HepG2 (cell line): ENCODE data around the gene CHCHD3. TPM values are rescaled to one million over a fixed set of nuclear protein-coding genes. Genes with fewer than 3 reads are reported as not detected.

ENCODE experiments used
- ATAC-seq: fragments of 200-7000 bp; cut with Tn5 transposase; 3 replicates; pipeline ENCODE4 v1.9.1; 2020; ENCODE audit warnings: mild to moderate bottlenecking, moderate library complexity
- BruUV-seq: library from RNA; stranded (reverse); fragments of 400-500 nt; replicated peaks from 2 replicates; lab custom pipeline; 2021; lab: Mats Ljungman, UMichigan
- CTCF ChIA-PET: fragments of 300-600 bp; formaldehyde crosslinking; extraction: SDS; loops from one replicate; lab custom pipeline; 2021; ENCODE audit warnings: low total read pairs, inconsistent platforms, low intra/inter-chr PET ratio; lab: Yijun Ruan, JAX
- POLR2A ChIA-PET: fragments of 350-600 bp; sonication (Branson Sonifier 250); formaldehyde crosslinking; loops from one replicate; lab custom pipeline; 2020; ENCODE audit warnings: antibody characterized with exemption, inconsistent platforms; lab: Yijun Ruan, JAX
- DNase-seq: peaks from one replicate; pipeline ENCODE4 v3.0.0-alpha.2; 2015; ENCODE audit warnings: low spot score
- FAIRE-seq: peaks from 3 replicates; lab custom pipeline; 2011; peaks lifted over from hg19 to GRCh38; lab: Jason Lieb, UNC
- H2AFZ ChIP-seq: one replicate; pipeline ENCODE4 v1.6.1; 2011; ENCODE audit warnings: low read length, inconsistent platforms
- H3K27ac ChIP-seq: fragments of 300-600 bp; 3 replicates; pipeline ENCODE4 v1.8.0; 2011; ENCODE audit warnings: mixed run types, mild to moderate bottlenecking, mixed read lengths, low read length, inconsistent platforms; ENCODE audit not compliant: insufficient read depth; ENCODE audit errors: extremely low read length
- H3K27me3 ChIP-seq, 2 experiments: fragments of 200-600 bp in 1 of 2; 2 replicates in 1 of 2; 3 replicates in 1 of 2; pipeline versions ENCODE4 v1.6.0 to v1.8.0; 2011; ENCODE audit warnings: low read length in 2 of 2, mild to moderate bottlenecking in 2 of 2, moderate library complexity in 2 of 2, inconsistent platforms in 1 of 2; ENCODE audit not compliant: insufficient read depth in 2 of 2, control insufficient read depth in 1 of 2
- H3K36me3 ChIP-seq, 2 experiments: fragments of 200-600 bp in 1 of 2; replicated peaks in 1 of 2; 2 replicates in 1 of 2; 3 replicates in 1 of 2; pipeline versions ENCODE4 v1.5.1 to v1.8.0; 2011; ENCODE audit warnings: low read length in 2 of 2, inconsistent platforms in 1 of 2; ENCODE audit not compliant: insufficient read depth in 2 of 2, control insufficient read depth in 1 of 2
- H3K4me1 ChIP-seq: 2 replicates; pipeline ENCODE4 v1.5.1; 2012; ENCODE audit warnings: low read length, inconsistent platforms; ENCODE audit not compliant: insufficient read depth
- H3K4me2 ChIP-seq: 2 replicates; pipeline ENCODE4 v1.6.0; 2011; ENCODE audit warnings: low read depth, low read length, inconsistent platforms
- H3K4me3 ChIP-seq, 3 experiments: fragments of 200-600 bp in 1 of 3; sonication (generic), shearing (Covaris generic) in 1 of 3; replicated peaks in 1 of 3; 2 replicates each; pipeline ENCODE4 v1.5.1; 2011 to 2016; ENCODE audit warnings: low read length in 3 of 3, inconsistent platforms in 2 of 3, low read depth in 2 of 3, mild to moderate bottlenecking in 2 of 3, control low read depth in 1 of 3, mixed read lengths in 1 of 3; ENCODE audit not compliant: insufficient read depth in 1 of 3
- H3K79me2 ChIP-seq: one replicate; pipeline ENCODE4 v1.6.1; 2011; ENCODE audit warnings: low read length, inconsistent platforms; ENCODE audit not compliant: insufficient read depth
- H3K9ac ChIP-seq: 2 replicates; pipeline ENCODE4 v1.6.0; 2011; ENCODE audit warnings: mild to moderate bottlenecking, low read depth, low read length, inconsistent platforms; ENCODE audit not compliant: insufficient read depth
- H3K9me3 ChIP-seq: 2 replicates; pipeline ENCODE4 v1.5.1; 2012; ENCODE audit warnings: mild to moderate bottlenecking, low read length
- H4K20me1 ChIP-seq: 2 replicates; pipeline ENCODE4 v1.6.0; 2011; ENCODE audit warnings: inconsistent platforms, mild to moderate bottlenecking, low read length, moderate library complexity; ENCODE audit not compliant: insufficient read depth
- FOSL2 ChIP-seq: sonication (generic); formaldehyde crosslinking; IDR thresholded peaks from 2 replicates; pipeline ENCODE4 v1.4.0; 2020; ENCODE audit warnings: missing genetic modification reagents
- HHEX ChIP-seq: IDR thresholded peaks from 2 replicates; pipeline ENCODE4 v1.6.1; 2016; ENCODE audit warnings: control low read depth
- HMG20A ChIP-seq: IDR thresholded peaks from 2 replicates; pipeline ENCODE4 v1.6.1; 2016; ENCODE audit warnings: borderline replicate concordance
- IKZF1 ChIP-seq: fragments of 450-650 bp; IDR thresholded peaks from 2 replicates; pipeline ENCODE4 v1.7.1; 2016
- NR2F2 ChIP-seq: IDR thresholded peaks from 2 replicates; pipeline ENCODE4 v1.6.1; 2012; ENCODE audit warnings: low read depth, inconsistent platforms, borderline replicate concordance
- RARG ChIP-seq: sonication (generic); formaldehyde crosslinking; IDR thresholded peaks from 2 replicates; pipeline ENCODE4 v1.4.0; 2020; ENCODE audit warnings: low read depth, mild to moderate bottlenecking, missing genetic modification reagents
- SALL2 ChIP-seq: sonication (generic); formaldehyde crosslinking; IDR thresholded peaks from 2 replicates; pipeline ENCODE4 v1.8.1; 2023; ENCODE audit warnings: mild to moderate bottlenecking, missing genetic modification reagents, inconsistent platforms
- ZNF292 ChIP-seq: sonication (generic); formaldehyde crosslinking; IDR thresholded peaks from 2 replicates; pipeline ENCODE4 v1.8.1; 2022; ENCODE audit warnings: mild to moderate bottlenecking, low read depth, missing genetic modification reagents, borderline replicate concordance
- ZNF30 ChIP-seq: sonication (generic); formaldehyde crosslinking; IDR thresholded peaks from 2 replicates; pipeline ENCODE4 v1.5.0; 2020; ENCODE audit warnings: mild to moderate bottlenecking, missing genetic modification reagents
- ZNF431 ChIP-seq: sonication (generic); formaldehyde crosslinking; IDR thresholded peaks from 2 replicates; pipeline ENCODE4 v1.9.0; 2022; ENCODE audit warnings: missing genetic modification reagents, low read depth, mild to moderate bottlenecking, borderline replicate concordance
- ZNF616 ChIP-seq: sonication (generic); formaldehyde crosslinking; IDR thresholded peaks from 2 replicates; pipeline ENCODE4 v1.5.0; 2020; ENCODE audit warnings: low read depth, mild to moderate bottlenecking, missing genetic modification reagents
- WGBS: methylation state at CpG from one replicate; pipeline ENCODE4 v1.1.6; 2017; ENCODE audit warnings: low lambda C conversion rate; 5-methylcytosine and 5-hydroxymethylcytosine counted together
- in situ Hi-C: cut with HindIII; loops from 2 replicates; pipeline ENCODE4 v1.10.0; 2017; ENCODE audit warnings: low pct_unique_long_range_greater_than_20kb; ENCODE audit not compliant: extremely low pct_ligation_motif_present
- intact Hi-C: fragments of 100-400 bp; cut with micrococcal nuclease; formaldehyde crosslinking; loops from one replicate; pipeline ENCODE4 v1.10.0; 2022; ENCODE audit not compliant: unreplicated experiment
- polyA plus RNA-seq, 8 experiments: library from polyadenylated mRNA; depleted of rRNA in 3 of 8; stranded (reverse) in 7 of 8; unstranded in 1 of 8; fragments of >200 nt; fragmentation: Illumina TruSeq in 4 of 8; extraction: Trizol in 4 of 8; gene quantifications; 2 replicates each; pipeline versions ENCODE4 v1.2.1 to v1.2.3, GENCODE V29; 2011 to 2016; ENCODE audit warnings: low read depth in 4 of 8, missing spikeins in 1 of 8, mixed read lengths in 1 of 8; ENCODE audit not compliant: insufficient read depth in 1 of 8
- total RNA-seq, 5 experiments: library from RNA; depleted of rRNA; stranded (reverse); fragments of >200 nt; fragmentation: Illumina TruSeq; extraction: Trizol; gene quantifications; 2 replicates each; pipeline ENCODE4 v1.2.3, GENCODE V29; 2016; ENCODE audit warnings: low read depth in 1 of 5
- TF ChIP-seq, protein P1 (sequence below): sonication (generic); formaldehyde crosslinking; IDR thresholded peaks from 2 replicates; pipeline ENCODE4 v1.4.0; 2020; ENCODE audit warnings: missing genetic modification reagents
- TF ChIP-seq, protein P2 (sequence below): sonication (generic); formaldehyde crosslinking; IDR thresholded peaks from 2 replicates; pipeline ENCODE4 v1.5.0; 2020; ENCODE audit warnings: mild to moderate bottlenecking, missing genetic modification reagents, borderline replicate concordance
- TF ChIP-seq, protein P3 (sequence below): sonication (generic); formaldehyde crosslinking; IDR thresholded peaks from 2 replicates; pipeline ENCODE4 v1.5.1; 2020; ENCODE audit warnings: missing genetic modification reagents, mild to moderate bottlenecking, borderline replicate concordance
- TF ChIP-seq, protein P4 (sequence below): sonication (generic); formaldehyde crosslinking; IDR thresholded peaks from 2 replicates; pipeline ENCODE4 v1.4.0; 2020; ENCODE audit warnings: missing genetic modification reagents, borderline replicate concordance
- TF ChIP-seq, protein P5 (sequence below): sonication (generic); formaldehyde crosslinking; IDR thresholded peaks from 2 replicates; pipeline ENCODE4 v1.4.0; 2020; ENCODE audit warnings: missing genetic modification reagents

CHCHD3 gene
- total and polyA plus RNA-seq, 2 of the 13 experiments (the other 11 are each of a cell fraction or from before 2014, with no cell fraction given): 32.7 to 86.8 TPM

DNA sequence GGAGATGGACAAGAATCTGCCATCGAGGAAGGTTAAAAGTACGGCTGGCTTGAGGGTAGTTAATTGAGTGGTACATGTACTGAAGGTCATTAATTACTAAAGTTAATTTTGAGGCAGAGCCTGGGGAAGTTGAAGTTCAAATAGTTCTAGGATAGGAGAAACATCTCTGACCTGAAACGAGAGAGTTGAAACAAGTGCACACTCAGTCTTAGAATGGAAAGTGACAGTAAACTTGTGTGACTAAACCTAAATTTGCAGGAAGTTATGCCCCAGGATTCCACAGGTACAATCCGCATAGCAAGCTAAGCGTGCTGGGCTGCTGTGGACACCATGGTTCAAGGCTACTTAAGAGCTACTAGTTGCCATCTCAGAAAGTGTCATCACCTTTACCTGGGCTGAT, 209.9 kb downstream of the CHCHD3 start:
- Histone ChIP-seq H3K27ac (no peak overlapping the region), H3K27me3 (no peaks in the 10 kb centered on the region), H3K36me3 (no peaks in the 10 kb centered on the region), H2AFZ (no peak overlapping the region), H3K79me2 (no peaks in the 10 kb centered on the region), H3K4me2 (no peak overlapping the region), H3K4me1 (no peaks in the 10 kb centered on the region), H4K20me1 (no peaks in the 10 kb centered on the region), H3K9me3 (no peaks in the 10 kb centered on the region), H3K4me3 (no peak overlapping the region), H3K9ac (no peak overlapping the region)
- in situ Hi-C loops (no loop called here), intact Hi-C loops (no loop called here)
- CTCF ChIA-PET: no interaction called here
- FAIRE-seq (no peak), ATAC-seq (no peak), DNase-seq (no peak)
- BruUV-seq: no TSS peak
- POLR2A ChIA-PET: no interaction called here
- 86% methylated on average over 5 of the region's 5 CpGs for WGBS
- no peak for TF ChIP-seq ZNF431 (CRISPR knock-in tag)
- no peak for TF ChIP-seq FOSL2 (CRISPR knock-in tag)
- TF ChIP-seq ZNF616 (CRISPR knock-in tag): no peak
- no peak for TF ChIP-seq ZNF292 (CRISPR knock-in tag)
- TF ChIP-seq, protein P1, sequence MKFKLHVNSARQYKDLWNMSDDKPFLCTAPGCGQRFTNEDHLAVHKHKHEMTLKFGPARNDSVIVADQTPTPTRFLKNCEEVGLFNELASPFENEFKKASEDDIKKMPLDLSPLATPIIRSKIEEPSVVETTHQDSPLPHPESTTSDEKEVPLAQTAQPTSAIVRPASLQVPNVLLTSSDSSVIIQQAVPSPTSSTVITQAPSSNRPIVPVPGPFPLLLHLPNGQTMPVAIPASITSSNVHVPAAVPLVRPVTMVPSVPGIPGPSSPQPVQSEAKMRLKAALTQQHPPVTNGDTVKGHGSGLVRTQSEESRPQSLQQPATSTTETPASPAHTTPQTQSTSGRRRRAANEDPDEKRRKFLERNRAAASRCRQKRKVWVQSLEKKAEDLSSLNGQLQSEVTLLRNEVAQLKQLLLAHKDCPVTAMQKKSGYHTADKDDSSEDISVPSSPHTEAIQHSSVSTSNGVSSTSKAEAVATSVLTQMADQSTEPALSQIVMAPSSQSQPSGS (CRISPR knock-in tag): no peak
- TF ChIP-seq, protein P2, sequence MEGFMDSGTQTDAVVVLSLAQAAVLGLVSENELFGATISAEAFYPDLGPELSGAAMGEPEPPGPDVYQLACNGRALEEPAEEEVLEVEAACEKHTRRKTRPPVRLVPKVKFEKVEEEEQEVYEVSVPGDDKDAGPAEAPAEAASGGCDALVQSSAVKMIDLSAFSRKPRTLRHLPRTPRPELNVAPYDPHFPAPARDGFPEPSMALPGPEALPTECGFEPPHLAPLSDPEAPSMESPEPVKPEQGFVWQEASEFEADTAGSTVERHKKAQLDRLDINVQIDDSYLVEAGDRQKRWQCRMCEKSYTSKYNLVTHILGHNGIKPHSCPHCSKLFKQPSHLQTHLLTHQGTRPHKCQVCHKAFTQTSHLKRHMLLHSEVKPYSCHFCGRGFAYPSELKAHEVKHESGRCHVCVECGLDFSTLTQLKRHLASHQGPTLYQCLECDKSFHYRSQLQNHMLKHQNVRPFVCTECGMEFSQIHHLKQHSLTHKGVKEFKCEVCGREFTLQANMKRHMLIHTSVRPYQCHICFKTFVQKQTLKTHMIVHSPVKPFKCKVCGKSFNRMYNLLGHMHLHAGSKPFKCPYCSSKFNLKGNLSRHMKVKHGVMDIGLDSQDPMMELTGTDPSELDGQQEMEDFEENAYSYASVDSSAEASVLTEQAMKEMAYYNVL (CRISPR knock-in tag): no peak
- no peak for TF ChIP-seq IKZF1
- TF ChIP-seq, protein P3, sequence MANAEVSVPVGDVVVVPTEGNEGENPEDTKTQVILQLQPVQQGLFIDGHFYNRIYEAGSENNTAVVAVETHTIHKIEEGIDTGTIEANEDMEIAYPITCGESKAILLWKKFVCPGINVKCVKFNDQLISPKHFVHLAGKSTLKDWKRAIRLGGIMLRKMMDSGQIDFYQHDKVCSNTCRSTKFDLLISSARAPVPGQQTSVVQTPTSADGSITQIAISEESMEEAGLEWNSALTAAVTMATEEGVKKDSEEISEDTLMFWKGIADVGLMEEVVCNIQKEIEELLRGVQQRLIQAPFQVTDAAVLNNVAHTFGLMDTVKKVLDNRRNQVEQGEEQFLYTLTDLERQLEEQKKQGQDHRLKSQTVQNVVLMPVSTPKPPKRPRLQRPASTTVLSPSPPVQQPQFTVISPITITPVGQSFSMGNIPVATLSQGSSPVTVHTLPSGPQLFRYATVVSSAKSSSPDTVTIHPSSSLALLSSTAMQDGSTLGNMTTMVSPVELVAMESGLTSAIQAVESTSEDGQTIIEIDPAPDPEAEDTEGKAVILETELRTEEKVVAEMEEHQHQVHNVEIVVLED: no peak
- no peak for TF ChIP-seq HMG20A (CRISPR knock-in tag)
- no peak for TF ChIP-seq SALL2
- TF ChIP-seq, protein P4, sequence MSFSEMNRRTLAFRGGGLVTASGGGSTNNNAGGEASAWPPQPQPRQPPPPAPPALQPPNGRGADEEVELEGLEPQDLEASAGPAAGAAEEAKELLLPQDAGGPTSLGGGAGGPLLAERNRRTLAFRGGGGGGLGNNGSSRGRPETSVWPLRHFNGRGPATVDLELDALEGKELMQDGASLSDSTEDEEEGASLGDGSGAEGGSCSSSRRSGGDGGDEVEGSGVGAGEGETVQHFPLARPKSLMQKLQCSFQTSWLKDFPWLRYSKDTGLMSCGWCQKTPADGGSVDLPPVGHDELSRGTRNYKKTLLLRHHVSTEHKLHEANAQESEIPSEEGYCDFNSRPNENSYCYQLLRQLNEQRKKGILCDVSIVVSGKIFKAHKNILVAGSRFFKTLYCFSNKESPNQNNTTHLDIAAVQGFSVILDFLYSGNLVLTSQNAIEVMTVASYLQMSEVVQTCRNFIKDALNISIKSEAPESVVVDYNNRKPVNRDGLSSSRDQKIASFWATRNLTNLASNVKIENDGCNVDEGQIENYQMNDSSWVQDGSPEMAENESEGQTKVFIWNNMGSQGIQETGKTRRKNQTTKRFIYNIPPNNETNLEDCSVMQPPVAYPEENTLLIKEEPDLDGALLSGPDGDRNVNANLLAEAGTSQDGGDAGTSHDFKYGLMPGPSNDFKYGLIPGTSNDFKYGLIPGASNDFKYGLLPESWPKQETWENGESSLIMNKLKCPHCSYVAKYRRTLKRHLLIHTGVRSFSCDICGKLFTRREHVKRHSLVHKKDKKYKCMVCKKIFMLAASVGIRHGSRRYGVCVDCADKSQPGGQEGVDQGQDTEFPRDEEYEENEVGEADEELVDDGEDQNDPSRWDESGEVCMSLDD (CRISPR knock-in tag): no peak
- TF ChIP-seq RARG (CRISPR knock-in tag): no peak
- no peak for TF ChIP-seq ZNF30 (CRISPR knock-in tag)
- TF ChIP-seq, protein P5, sequence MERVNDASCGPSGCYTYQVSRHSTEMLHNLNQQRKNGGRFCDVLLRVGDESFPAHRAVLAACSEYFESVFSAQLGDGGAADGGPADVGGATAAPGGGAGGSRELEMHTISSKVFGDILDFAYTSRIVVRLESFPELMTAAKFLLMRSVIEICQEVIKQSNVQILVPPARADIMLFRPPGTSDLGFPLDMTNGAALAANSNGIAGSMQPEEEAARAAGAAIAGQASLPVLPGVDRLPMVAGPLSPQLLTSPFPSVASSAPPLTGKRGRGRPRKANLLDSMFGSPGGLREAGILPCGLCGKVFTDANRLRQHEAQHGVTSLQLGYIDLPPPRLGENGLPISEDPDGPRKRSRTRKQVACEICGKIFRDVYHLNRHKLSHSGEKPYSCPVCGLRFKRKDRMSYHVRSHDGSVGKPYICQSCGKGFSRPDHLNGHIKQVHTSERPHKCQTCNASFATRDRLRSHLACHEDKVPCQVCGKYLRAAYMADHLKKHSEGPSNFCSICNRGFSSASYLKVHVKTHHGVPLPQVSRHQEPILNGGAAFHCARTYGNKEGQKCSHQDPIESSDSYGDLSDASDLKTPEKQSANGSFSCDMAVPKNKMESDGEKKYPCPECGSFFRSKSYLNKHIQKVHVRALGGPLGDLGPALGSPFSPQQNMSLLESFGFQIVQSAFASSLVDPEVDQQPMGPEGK: no peak
- TF ChIP-seq NR2F2: no peak
- no peak for TF ChIP-seq HHEX (CRISPR knock-in tag)
